Mucosa of stomach (tissue), 1 donor: ENCODE data around the gene PPP2R3A.
"Not testable (repeated sequence)": the region's sequence is repeated elsewhere in the genome, so short reads cannot be mapped to it uniquely, and the experiment has no call there.

Experiments used
- H3K27me3 ChIP-seq: one replicate; pipeline ENCODE4 v1.7.0; 2013; ENCODE audit warnings: mild to moderate bottlenecking, low read length; ENCODE audit not compliant: control insufficient read depth, insufficient read depth
- H3K36me3 ChIP-seq: one replicate; pipeline ENCODE4 v1.7.0; 2013; ENCODE audit warnings: low read length; ENCODE audit not compliant: control insufficient read depth, insufficient read depth
- H3K4me1 ChIP-seq: one replicate; pipeline ENCODE4 v1.7.0; 2013; ENCODE audit warnings: mild to moderate bottlenecking, low read length; ENCODE audit not compliant: control insufficient read depth, insufficient read depth
- H3K4me3 ChIP-seq: one replicate; pipeline ENCODE4 v1.7.0; 2013; ENCODE audit warnings: low read length
- H3K9ac ChIP-seq: one replicate; pipeline ENCODE4 v1.7.0; 2013; ENCODE audit warnings: mild to moderate bottlenecking, low read length, moderate library complexity
- H3K9me3 ChIP-seq: one replicate; pipeline ENCODE4 v1.7.0; 2013; ENCODE audit warnings: mild to moderate bottlenecking, low read length, moderate library complexity; ENCODE audit not compliant: control insufficient read depth
- donor health status: Pancreatic carcinoma.

Gene PPP2R3A

DNA sequence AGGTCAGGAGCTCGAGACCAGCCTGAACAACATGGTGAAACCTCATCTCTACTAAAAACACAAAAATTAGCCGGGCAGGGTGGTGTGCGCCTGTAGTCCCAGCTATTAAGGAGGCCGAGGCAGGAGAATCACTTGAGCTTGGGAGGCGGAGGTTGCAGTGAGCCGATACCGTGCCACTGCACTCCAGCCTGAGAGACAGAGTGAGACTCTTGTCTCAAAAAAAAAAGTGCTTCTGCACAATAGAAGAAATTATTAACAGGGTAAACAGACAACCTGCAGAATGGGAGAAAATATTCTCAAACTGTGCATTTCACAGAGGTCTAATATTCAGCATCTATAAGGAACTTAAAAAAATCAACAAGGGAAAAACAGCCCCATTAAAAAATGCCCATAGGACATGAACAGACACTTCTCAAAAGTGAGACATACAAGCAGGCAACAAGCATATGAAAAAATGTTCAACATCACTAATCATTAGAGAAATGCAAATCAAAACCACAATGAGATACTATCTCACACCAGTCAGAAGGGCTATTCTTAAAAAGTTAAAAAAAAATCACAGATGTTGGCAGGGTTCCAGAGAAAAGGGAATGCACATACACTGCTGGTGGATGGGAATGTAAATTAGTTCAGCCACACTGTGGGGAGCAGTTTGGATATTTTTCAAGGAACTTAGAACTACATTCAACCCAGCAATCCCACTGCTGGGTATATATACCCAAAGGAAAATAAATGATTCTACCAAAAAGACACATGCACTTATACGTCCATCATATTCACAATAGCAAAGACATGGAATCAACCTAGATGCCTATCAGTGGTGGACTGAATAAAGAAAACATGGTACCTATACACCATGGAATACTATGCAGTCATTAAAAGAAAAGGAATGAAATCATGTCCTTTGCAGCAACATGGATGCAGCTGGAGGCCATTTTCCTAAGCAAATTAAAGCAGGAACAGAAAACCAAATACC lies 155.1 kb downstream of the PPP2R3A start:
- no peaks in the 10 kb centered on the region for H3K36me3 ChIP-seq
- no peaks in the 10 kb centered on the region for H3K27me3 ChIP-seq
- H3K9me3 ChIP-seq: no peaks in the 10 kb centered on the region
- no peaks in the 10 kb centered on the region for H3K4me1 ChIP-seq
- no peak overlapping the region for H3K9ac ChIP-seq
- no peak overlapping the region for H3K4me3 ChIP-seq

DNA sequence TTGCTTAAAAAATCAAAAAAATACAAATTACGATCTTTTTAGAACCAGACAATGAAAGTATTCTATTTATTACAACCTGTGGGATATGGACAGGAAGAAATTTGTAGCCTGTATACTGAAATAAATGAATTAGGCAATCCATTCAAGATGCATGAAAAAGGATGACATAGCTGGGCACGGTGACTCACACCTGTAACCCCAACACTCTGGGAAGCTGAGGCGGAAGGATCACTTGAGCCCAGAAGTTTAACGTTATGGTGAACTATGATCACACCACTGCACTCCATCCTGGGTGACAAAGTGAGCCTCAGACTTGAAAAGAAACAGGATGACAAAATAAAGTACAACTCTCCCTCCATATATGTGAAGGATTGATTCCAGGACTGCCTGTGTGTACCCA lies 156.5 kb downstream of the PPP2R3A start:
- no peaks in the 10 kb centered on the region for H3K9me3 ChIP-seq
- no peaks in the 10 kb centered on the region for H3K4me1 ChIP-seq
- H3K4me3 ChIP-seq: no peak overlapping the region
- H3K27me3 ChIP-seq: no peaks in the 10 kb centered on the region
- H3K36me3 ChIP-seq: no peaks in the 10 kb centered on the region
- no peak overlapping the region for H3K9ac ChIP-seq

DNA sequence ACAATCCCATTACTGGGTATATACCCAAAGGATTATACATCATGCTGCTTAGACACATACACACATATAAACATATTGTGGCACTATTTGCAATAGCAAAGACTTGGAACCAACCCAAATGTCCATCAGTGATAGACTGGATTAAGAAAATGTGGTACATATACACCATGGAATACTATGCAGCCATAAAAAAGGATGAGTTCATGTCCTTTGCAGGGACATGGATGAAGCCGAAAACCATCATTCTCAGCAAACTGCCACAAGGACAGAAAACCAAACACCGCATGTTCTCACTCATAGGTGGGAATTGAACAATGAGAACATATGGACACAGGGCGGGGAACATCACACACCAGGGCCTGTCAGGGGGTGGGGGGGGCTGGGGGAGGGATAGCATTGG lies 166.1 kb downstream of the PPP2R3A start:
- H3K9me3 ChIP-seq: not testable (repeated sequence)

DNA sequence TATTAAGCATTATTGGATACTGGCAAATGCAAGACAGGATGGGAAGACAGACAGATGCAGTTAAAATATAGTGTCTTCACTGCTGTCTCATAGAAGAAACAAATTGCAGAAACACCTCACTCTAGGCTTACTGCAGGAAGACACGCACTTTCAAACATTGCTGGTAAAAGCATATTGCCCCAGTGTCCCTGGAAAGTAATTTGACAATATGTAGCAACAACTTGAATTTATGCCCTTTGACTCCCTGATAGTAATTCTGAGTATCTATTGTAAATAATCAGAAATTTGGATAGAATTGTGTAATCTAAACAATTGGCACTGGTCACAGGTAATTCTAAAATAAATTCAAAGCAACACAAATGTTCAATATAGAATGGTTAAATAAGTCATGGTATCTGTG lies 168.6 kb downstream of the PPP2R3A start:
- Histone ChIP-seq H3K9me3 (no peaks in the 10 kb centered on the region), H3K9ac (no peak overlapping the region), H3K4me1 (no peaks in the 10 kb centered on the region), H3K4me3 (no peak overlapping the region), H3K36me3 (no peaks in the 10 kb centered on the region), H3K27me3 (no peaks in the 10 kb centered on the region)

More for the DNA sequence above, 166.1 kb downstream of the PPP2R3A start:
- not testable (repeated sequence) for H3K36me3 ChIP-seq, H3K4me3 ChIP-seq, H3K4me1 ChIP-seq, H3K27me3 ChIP-seq, H3K9ac ChIP-seq

DNA sequence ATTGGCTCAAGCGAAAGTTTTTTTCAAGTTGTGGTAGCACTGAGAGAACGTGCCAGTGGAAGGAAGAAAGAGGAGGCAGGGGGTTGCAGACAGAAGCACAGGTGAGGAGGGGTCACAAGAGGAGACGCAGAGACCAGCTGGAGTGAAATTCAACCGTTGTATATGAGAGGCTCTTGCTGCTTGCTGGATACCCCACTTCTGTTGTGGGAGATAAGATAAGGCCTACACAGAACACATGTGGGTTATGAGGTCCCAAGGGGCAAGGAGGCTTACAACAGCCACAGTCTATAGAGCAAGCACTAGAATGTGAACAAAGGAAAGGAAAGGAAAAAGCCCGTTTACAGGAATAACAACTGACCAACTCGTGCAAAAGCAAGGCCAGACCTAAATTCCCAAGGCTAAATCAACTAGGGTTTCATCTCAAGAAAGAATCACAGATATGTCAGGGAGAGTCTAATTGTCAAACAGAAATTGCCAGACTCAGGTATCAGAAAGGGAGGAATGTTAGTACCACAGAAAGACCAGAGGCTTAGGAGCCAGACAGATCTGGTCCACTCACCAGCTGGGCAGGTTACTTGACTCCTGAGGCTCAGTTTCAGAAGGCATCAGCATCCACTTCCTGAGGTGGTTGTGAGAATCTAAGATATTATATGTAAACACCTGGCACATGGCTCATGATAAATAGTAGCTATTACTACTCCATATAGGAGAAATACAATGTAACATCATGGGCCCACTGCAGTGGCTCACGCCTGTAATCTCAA lies 169.7 kb downstream of the PPP2R3A start:
- Histone ChIP-seq H3K9me3 (no peaks in the 10 kb centered on the region), H3K4me3 (no peak overlapping the region), H3K4me1 (no peaks in the 10 kb centered on the region), H3K9ac (no peak overlapping the region), H3K27me3 (no peaks in the 10 kb centered on the region), H3K36me3 (no peaks in the 10 kb centered on the region)

DNA sequence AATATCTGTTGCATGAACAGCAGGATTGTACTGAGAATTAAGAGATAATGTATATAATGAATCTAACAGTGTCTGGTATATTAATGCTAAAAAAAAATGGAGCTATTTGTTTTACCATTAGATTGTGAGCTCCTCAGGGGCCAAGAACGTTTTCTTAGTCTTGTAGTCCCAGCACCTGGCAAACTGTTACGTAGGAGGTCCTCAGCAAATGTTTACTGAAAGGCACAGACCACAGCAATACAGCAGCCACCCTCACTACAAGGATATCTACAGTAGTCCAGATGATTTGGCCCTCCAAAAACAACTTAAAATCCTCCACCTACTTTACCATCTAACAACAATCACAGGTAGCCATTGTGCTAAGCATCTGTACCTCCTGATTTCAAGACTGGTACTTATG lies 170.9 kb downstream of the PPP2R3A start:
- H3K4me3 ChIP-seq: no peak overlapping the region
- H3K27me3 ChIP-seq: no peaks in the 10 kb centered on the region
- H3K36me3 ChIP-seq: no peaks in the 10 kb centered on the region
- H3K9me3 ChIP-seq: no peaks in the 10 kb centered on the region
- no peak overlapping the region for H3K9ac ChIP-seq
- H3K4me1 ChIP-seq: no peaks in the 10 kb centered on the region

DNA sequence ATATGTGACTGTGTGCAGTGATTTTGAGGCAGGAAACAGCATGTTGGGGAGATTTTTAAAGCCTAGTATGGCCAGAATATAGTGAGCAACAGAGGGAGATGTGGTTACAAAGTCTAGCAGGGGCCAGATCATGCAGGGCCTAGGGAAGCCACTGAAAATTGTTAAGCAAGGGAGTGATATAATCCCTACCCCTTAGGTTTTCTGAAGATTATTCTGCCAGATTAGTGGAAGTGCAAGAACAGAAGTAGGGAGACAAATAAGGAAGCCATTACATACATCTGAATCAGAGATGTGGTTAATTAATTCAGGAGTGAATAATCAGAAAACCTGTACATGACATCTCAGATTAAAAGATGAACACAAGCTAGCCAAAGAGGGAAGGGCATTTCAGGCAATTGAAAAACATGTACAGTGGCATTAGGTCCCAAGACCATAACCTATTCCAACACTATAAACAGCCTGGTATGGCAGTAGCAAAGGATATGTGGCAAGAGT lies 175.8 kb downstream of the PPP2R3A start:
- Histone ChIP-seq H3K4me3 (no peak overlapping the region), H3K4me1 (peaks cover 8% of the 10 kb centered on the region), H3K9me3 (no peaks in the 10 kb centered on the region), H3K27me3 (no peaks in the 10 kb centered on the region), H3K9ac (no peak overlapping the region), H3K36me3 (no peaks in the 10 kb centered on the region)

DNA sequence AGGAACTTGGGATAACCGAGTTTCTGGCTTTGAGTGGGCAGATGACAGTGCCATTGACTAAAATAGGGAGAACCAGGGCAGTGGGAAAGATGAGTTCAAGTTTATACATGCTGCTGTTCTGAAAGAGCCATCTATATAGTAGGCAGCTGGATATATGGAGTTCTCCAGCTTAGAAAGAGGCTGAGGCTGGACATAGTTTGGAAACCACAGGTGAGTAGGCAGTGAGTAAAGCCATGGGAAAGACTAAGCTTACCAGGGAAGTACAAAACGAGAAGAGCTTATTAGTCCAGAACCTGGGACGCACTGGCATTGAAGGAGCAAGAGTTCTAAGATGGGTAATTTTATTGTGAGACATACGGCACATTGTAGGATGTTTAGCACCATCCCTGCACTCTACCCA lies 176.4 kb downstream of the PPP2R3A start:
- Histone ChIP-seq H3K36me3 (no peaks in the 10 kb centered on the region), H3K4me1 (peaks cover 8% of the 10 kb centered on the region), H3K9me3 (no peaks in the 10 kb centered on the region), H3K9ac (no peak overlapping the region), H3K27me3 (no peaks in the 10 kb centered on the region), H3K4me3 (no peak overlapping the region)

DNA sequence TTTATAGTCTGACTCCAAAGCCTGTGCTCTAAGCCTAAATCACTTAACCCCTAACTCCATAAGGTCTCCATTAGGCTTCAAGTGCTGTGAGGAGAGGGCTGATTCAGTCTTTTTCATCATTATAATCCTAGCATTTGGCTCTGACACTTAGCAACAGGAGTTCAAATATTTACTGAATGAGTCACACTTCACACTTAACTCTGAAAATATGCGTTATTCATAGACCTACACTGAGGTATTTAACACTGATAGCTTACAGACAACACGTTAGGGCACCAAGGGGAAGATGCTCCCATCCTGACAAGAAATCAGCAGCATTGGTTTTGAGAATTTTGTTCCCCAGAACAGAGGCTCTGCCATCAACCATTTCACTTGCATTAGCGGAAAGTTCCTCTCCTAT lies 177.1 kb downstream of the PPP2R3A start:
- H3K9ac ChIP-seq: no peak overlapping the region
- peaks cover 8% of the 10 kb centered on the region for H3K4me1 ChIP-seq
- no peaks in the 10 kb centered on the region for H3K36me3 ChIP-seq
- H3K4me3 ChIP-seq: no peak overlapping the region
- H3K9me3 ChIP-seq: no peaks in the 10 kb centered on the region
- H3K27me3 ChIP-seq: no peaks in the 10 kb centered on the region

DNA sequence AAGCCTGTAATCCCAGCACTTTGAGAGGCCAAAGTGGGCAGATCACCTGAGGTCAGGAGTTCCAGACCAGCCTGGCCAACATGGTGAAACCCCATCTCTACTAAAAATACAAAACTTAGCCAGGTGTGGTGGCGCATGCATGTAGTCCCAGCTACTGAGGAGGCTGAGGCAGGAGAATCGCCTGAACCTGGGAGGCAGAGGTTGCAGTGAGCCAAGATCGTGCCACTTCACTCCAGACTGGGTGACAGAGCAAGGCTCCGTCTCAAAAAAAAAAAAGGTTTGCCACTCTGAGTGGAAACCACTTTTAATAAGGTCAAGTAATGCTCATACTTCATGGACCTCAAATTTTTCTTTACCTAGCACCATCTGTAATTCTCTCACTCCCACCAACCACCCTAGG lies 178.9 kb downstream of the PPP2R3A start:
- H3K36me3 ChIP-seq, H3K9me3 ChIP-seq: not testable (repeated sequence)

DNA sequence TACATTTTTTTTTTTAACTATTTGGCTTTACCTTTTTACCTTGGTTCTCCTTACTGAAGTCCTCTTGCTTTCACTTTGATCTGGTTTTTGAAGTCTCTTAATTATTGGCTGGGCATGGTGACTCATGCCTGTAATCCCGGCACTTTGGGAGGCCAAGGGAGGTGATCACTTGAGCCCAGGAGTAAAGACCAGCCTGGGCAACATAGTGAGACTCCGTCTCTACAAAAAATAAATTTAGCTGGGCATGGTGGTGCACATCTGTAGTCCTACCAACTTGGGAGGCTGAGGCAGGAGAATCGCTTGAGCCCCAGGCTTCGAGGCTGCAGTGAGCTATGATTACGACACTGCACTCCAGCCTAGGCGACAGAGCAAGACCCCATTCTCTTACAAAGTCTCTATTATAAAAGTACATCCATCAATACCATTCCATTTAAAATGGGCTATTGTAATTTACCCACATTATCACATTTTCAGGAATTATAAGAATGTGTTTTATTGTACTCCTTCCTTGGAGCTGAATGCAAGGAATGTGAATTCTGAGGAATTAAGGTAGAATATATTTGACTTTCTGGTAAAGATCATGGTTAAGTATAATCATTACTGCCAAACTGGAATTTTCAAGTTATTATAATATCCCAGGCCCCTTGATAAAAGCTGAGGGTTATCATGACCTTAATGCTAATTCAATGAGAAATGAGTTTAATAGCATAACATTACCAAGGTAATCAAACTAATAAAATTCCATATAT lies 181.6 kb downstream of the PPP2R3A start:
- Histone ChIP-seq H3K9me3 (no peaks in the 10 kb centered on the region), H3K4me1 (peaks cover 7% of the 10 kb centered on the region), H3K36me3 (no peaks in the 10 kb centered on the region), H3K27me3 (no peaks in the 10 kb centered on the region), H3K9ac (no peak overlapping the region), H3K4me3 (no peak overlapping the region)

More for the DNA sequence above, 178.9 kb downstream of the PPP2R3A start:
- H3K9ac ChIP-seq, H3K27me3 ChIP-seq, H3K4me1 ChIP-seq, H3K4me3 ChIP-seq: not testable (repeated sequence)
